ENCODE data around the gene XYLT2.

DNA sequence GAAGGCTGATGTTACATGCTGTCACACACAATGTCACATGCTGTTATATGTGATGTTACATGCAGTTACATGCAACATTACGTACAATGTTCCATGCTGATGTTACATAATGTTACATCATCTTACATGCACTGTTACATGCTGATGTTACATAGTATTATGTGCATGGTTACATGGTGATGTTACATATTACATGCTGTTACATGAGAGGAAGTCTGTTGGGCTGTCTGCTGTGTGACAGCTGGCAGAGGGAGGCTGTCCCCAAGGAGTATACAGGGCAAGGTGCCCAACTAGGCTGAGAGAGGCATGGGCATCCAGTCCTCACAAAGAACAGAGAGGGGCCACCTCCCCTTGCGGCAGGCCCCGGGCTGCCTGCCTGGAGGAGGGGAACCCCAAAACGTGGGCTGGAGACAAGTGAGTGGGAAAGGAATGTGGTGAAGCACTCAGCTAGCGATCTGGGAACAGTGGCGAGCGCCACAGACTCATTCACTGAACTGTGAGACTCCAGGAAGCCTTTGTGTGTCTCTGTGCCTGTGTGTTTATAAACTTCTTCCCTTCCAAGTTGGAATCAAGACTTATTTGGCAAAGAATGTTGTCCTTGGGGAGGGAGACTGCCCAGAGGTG, 41.0 kb upstream of the XYLT2 start:
- TF ChIP-seq, protein P1, sequence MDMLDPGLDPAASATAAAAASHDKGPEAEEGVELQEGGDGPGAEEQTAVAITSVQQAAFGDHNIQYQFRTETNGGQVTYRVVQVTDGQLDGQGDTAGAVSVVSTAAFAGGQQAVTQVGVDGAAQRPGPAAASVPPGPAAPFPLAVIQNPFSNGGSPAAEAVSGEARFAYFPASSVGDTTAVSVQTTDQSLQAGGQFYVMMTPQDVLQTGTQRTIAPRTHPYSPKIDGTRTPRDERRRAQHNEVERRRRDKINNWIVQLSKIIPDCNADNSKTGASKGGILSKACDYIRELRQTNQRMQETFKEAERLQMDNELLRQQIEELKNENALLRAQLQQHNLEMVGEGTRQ (IDR thresholded peaks at IDR 0.05; ENCODE audit: low read length): no peak
- TF ChIP-seq POLR2A (IDR thresholded peaks at IDR 0.05; ENCODE audit: control extremely low read depth in 1 of 2, low read depth in 2 of 2, low read length in 2 of 2) (no peak), TEAD4 (IDR thresholded peaks at IDR 0.05; ENCODE audit: low read depth, low read length) (no peak), POLR2AphosphoS5 (IDR thresholded peaks at IDR 0.05; ENCODE audit: low read depth, low read length) (no peak), EP300 (IDR thresholded peaks at IDR 0.05; ENCODE audit: borderline replicate concordance in 1 of 2, low read depth in 2 of 2, low read length in 2 of 2) (no peak)
- TF ChIP-seq, protein P2, sequence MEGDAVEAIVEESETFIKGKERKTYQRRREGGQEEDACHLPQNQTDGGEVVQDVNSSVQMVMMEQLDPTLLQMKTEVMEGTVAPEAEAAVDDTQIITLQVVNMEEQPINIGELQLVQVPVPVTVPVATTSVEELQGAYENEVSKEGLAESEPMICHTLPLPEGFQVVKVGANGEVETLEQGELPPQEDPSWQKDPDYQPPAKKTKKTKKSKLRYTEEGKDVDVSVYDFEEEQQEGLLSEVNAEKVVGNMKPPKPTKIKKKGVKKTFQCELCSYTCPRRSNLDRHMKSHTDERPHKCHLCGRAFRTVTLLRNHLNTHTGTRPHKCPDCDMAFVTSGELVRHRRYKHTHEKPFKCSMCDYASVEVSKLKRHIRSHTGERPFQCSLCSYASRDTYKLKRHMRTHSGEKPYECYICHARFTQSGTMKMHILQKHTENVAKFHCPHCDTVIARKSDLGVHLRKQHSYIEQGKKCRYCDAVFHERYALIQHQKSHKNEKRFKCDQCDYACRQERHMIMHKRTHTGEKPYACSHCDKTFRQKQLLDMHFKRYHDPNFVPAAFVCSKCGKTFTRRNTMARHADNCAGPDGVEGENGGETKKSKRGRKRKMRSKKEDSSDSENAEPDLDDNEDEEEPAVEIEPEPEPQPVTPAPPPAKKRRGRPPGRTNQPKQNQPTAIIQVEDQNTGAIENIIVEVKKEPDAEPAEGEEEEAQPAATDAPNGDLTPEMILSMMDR (IDR thresholded peaks at IDR 0.05; ENCODE audit: control extremely low read depth in 1 of 3, insufficient read depth in 1 of 3, low read depth in 1 of 3, low read length in 3 of 3): no peak
